Stomach smooth muscle (tissue), 2 donors: ENCODE data around the gene LZTR1.
"Not testable (repeated sequence)": the region's sequence is repeated elsewhere in the genome, so short reads cannot be mapped to it uniquely, and the experiment has no call there.

Source experiments
- H3K27ac ChIP-seq: one replicate; pipeline ENCODE4 v1.7.0; 2013; ENCODE audit warnings: mild to moderate bottlenecking, low read length, inconsistent platforms
- H3K27me3 ChIP-seq, 2 donors: one replicate each; pipeline ENCODE4 v1.7.0; 2013; ENCODE audit warnings: low read length in 2 of 2; ENCODE audit not compliant: insufficient read depth in 2 of 2, control insufficient read depth in 1 of 2
- H3K36me3 ChIP-seq, 2 donors: one replicate each; pipeline ENCODE4 v1.7.0; 2013; ENCODE audit warnings: low read length in 2 of 2; ENCODE audit not compliant: control insufficient read depth in 2 of 2, insufficient read depth in 2 of 2
- H3K4me1 ChIP-seq: one replicate; pipeline ENCODE4 v1.7.0; 2013; ENCODE audit warnings: low read length; ENCODE audit not compliant: control insufficient read depth, insufficient read depth
- H3K4me3 ChIP-seq, 2 donors: one replicate each; pipeline ENCODE4 v1.7.0; 2013; ENCODE audit warnings: low read length in 2 of 2
- H3K9ac ChIP-seq, 2 donors: one replicate each; pipeline ENCODE4 v1.7.0; 2013; ENCODE audit warnings: low read length in 2 of 2, mild to moderate bottlenecking in 1 of 2
- H3K9me3 ChIP-seq, 2 donors: one replicate each; pipeline ENCODE4 v1.7.0; 2013; ENCODE audit warnings: low read length in 2 of 2; ENCODE audit not compliant: control insufficient read depth in 2 of 2
- donor health status: healthy.
- donor health status: Pancreatic carcinoma.

Gene LZTR1

DNA sequence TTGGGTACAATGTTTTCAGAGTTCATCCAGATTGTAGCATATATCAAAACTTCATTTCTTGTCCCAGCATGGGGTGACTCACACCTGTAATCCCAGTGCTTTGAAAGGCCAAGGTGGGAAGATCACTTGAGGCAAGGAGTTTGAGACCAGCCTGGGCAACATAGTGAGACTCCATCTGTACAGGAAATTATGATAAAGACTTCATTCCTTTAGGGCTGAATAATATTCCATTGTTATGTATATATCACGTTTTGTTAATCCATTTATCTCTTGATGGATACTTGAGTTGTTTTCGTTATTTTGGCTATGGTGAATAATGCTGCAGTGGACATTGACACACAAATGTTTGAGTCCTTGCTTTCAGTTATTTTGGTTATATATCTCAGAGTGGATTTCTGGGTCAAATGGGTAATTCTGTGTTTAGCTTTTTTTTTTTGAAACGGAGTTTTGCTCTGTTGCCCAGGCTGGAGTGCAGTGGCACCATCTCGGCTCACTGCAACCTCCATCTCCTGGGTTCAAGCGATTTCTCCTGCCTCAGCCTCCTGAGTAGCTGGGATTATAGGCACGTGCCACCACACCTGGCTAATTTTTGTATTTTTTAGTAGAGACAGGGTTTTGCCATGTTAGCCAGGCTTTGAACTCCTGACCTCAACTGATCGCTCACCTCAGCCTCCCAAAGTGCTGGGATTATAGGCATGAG is 39.7 kb upstream of the LZTR1 start:
- H3K36me3 ChIP-seq, H3K4me1 ChIP-seq, H3K27ac ChIP-seq: not testable (repeated sequence)

DNA sequence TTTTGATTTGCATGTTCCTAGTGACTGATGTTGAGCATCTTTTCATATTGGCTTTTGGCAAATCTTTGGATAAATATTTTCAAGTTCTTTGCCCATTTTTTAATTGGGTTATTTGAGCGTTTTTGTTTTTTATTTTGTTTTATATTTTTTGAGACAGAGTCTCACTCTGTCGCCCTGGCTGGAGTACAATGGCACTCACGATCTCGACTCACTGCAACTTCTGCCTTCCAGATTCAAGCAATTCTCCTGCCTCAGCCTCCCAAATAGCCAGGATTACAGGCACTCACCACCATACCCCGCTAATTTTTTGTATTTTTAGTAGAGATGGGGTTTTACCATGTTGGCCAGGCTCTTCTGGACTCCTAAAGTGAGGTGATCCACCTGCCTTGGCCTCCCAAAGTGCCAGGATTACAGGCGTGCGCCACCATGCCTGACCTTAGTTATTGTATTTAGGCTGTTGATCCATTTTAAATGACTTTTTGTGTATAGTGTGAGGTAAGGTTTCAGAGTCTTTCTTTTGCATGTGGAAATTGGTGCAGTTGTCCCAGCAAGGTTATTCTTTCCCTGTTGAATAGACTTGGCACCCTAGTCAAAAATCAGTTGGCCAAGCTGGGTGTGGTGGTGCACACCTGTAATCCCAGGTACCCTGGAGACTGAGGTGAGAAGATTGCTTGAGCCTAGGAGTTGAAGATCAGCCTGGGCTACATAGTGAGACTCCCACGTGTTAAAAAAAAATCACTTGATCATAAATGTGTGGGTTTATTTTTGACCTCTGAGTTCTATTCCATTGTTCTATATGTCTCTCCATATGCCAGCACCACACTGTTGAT is 38.8 kb upstream of the LZTR1 start:
- no peak overlapping the region for H3K4me3 ChIP-seq
- H3K9me3 ChIP-seq = no peaks in the 10 kb centered on the region
- H3K36me3 ChIP-seq = no peaks in the 10 kb centered on the region
- H3K27me3 ChIP-seq = no peaks in the 10 kb centered on the region
- H3K4me1 ChIP-seq = peaks cover 3% of the 10 kb centered on the region
- H3K9ac ChIP-seq = no peak overlapping the region
- H3K27ac ChIP-seq = no peak overlapping the region

More for the DNA sequence above, 39.7 kb upstream of the LZTR1 start:
- not testable (repeated sequence) for H3K27me3 ChIP-seq, H3K4me3 ChIP-seq, H3K9me3 ChIP-seq, H3K9ac ChIP-seq

DNA sequence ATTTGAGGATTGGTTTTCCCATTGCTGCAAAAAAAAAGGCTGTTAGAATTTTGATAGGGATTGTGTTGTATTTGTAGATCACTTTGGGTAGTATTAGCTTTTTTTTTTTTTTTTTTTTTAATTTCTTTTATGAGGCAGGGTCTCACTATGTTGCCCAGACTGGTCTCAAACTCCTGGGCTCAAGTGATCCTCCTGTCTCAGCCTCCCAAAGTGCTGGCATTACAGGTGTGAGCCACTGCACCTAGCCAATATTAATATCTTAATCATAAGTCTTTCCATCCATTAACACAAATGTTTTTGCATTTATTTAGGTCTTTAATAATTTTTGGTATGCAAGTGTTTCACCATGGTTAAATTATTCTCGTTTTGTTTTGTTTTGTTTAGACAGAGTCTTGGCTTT is 38.1 kb upstream of the LZTR1 start:
- no peaks in the 10 kb centered on the region for H3K27me3 ChIP-seq
- H3K9me3 ChIP-seq = no peaks in the 10 kb centered on the region
- no peak overlapping the region for H3K27ac ChIP-seq
- H3K36me3 ChIP-seq = no peaks in the 10 kb centered on the region
- peaks cover 3% of the 10 kb centered on the region for H3K4me1 ChIP-seq
- H3K9ac ChIP-seq = no peak overlapping the region
- H3K4me3 ChIP-seq = no peak overlapping the region

DNA sequence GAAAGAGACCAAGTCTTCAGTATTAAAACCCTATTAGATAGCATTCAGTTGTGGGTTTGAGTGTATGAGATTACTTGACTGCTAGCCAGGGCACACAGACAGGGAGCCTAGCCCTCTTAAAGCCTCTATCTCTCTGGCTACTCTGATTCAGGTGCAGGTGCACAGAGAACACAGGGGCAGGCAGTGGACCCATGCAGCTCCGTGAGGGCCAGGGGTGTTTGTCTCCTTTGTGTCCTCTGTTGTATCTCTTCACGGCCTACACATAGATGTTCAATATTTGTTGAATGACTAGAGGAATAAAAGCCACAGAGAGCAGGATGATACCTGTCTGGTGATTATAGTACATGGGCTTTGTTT is 36.5 kb upstream of the LZTR1 start:
- Histone ChIP-seq H3K9me3 (no peaks in the 10 kb centered on the region), H3K27ac (no peak overlapping the region), H3K36me3 (peaks cover 7 to 8% of the 10 kb centered on the region in 2 donors), H3K27me3 (no peaks in the 10 kb centered on the region), H3K4me1 (peaks cover 3% of the 10 kb centered on the region), H3K9ac (no peak overlapping the region), H3K4me3 (no peak overlapping the region)

DNA sequence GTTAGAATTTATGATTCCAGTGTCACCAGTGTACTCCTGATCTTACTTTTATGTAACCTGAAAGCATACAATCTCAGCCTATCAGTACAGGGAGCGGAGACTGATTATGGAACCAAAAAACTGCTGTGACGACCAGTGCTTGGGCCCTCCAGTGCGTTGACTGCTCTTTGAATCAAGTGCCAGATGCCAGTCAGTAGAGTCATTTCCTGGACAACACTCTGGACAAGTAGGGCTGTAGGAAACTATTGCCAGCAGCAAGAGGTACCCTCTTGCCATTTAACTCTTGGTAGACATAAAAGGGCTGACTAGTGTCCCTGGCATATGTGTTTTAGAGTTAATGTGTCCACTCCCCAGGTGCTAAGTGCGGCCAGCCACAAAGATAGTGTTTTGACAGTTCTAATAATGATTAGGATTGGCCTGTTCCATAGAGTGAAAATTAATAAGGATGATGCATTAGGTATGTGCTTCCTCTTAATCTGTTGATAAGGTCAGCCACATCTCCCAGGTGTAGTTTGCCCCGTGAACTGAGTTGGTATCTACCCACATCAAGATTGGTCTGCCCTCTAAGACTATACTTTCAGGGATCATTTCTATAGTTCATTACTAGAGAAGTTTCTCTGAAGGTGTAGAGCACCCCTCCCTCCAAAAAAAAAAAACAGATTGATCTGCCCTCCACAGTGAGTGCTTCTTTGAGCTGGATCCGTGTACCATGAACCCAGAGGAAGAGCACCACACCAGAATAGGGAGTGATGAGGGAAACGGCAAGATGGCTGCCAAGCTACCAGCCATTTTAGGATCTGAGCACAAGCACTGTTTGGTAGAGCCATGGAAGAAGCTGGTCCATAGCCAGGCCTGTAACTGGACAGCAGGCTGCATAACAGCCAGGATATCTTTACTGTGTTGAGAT is 35.8 kb upstream of the LZTR1 start:
- H3K36me3 ChIP-seq = peaks cover 14 to 16% of the 10 kb centered on the region in 2 donors

DNA sequence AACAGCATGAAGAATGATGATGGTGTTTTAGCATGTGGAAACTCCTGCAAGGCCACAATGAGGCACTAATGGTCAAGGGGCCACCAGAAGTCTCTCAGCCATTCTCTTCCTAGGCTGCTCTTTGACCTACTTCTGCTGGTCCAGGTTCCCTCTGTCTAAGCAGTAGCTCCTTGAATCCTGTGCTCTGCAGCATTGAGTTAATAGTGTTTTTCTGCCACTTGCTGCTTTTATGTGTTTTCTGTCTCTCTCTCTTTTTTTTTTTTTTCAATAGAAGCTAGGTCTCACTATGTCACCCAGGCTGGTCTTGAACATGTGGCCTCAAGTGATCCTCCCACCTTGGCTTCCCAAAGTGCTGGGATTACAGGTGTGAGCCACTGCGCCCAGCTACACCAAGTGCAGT is 35.1 kb upstream of the LZTR1 start:
- peaks cover 3% of the 10 kb centered on the region for H3K4me1 ChIP-seq
- no peak overlapping the region for H3K4me3 ChIP-seq
- H3K27ac ChIP-seq = no peak overlapping the region
- peaks cover 20 to 22% of the 10 kb centered on the region in 2 donors for H3K36me3 ChIP-seq
- H3K9ac ChIP-seq = no peak overlapping the region
- H3K27me3 ChIP-seq = no peaks in the 10 kb centered on the region
- no peaks in the 10 kb centered on the region for H3K9me3 ChIP-seq

More for the DNA sequence above, 35.8 kb upstream of the LZTR1 start:
- no peaks in the 10 kb centered on the region for H3K27me3 ChIP-seq
- peaks cover 3% of the 10 kb centered on the region for H3K4me1 ChIP-seq
- H3K9me3 ChIP-seq = no peaks in the 10 kb centered on the region
- H3K27ac ChIP-seq = no peak overlapping the region
- no peak overlapping the region for H3K9ac ChIP-seq
- no peak overlapping the region for H3K4me3 ChIP-seq

DNA sequence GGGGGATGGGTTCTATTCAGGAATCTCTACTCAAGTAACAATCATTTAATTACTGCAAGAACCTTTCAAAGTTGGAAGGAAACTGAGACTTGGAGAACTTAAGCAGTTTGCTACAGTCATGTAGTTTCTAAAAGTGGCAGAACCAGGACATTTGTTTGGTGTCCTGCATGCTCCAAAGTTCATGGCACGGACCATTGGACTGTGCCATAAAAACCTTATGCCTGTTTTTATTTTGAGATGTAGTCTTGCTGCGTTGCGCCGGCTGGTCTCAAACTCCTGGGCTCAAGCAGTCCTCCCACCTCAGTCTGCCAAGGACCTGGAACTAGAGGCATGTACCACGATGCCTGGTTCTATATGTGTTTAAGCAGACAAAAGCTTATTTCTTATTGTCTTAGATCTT is 33.6 kb upstream of the LZTR1 start:
- peaks cover 3% of the 10 kb centered on the region for H3K4me1 ChIP-seq
- H3K9me3 ChIP-seq = no peaks in the 10 kb centered on the region
- H3K9ac ChIP-seq = no peak overlapping the region
- no peak overlapping the region for H3K4me3 ChIP-seq
- H3K27me3 ChIP-seq = no peaks in the 10 kb centered on the region
- peaks cover 27 to 32% of the 10 kb centered on the region in 2 donors for H3K36me3 ChIP-seq
- no peak overlapping the region for H3K27ac ChIP-seq

DNA sequence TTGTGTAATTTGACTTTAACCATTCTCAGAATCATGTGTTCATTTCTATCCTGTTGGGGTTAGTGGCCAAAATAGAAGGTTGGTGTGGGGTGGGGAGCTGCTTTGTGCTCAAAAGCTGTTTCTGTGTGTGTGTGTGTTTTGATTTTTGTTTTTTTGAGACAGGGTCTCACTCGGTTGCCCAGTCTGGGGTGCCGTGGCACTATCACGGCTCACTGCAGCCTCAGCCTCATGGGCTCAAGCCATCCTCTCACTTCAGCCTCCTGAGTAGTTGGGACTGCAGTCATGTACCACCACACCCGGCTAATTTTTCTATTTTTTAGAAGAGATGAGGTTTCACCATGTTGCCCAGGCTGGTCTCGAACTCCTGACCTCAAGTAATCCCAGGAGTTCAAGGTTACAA is 33.1 kb upstream of the LZTR1 start:
- Histone ChIP-seq H3K4me1 (peaks cover 3% of the 10 kb centered on the region), H3K27ac (no peak overlapping the region)

DNA sequence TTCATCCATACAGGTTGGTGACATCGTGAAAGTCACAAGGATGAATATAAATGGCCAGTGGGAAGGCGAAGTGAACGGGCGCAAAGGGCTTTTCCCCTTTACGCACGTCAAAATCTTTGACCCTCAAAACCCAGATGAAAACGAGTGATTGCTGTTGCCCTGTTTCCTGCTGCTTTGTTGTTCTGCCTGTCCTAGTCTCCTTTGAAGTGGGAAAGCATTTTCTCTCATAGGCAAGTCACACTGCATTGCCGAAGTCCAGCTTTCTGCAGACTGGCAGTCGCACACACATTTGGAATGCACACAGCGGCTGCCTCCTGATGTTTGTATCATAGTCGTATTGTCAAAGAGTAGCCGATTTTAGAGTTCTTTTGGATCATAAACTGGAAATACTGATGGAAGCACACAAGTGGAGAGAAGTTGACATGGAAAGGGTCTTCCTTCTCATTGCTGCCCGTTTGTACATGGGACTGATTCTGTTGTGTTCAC is 32.4 kb upstream of the LZTR1 start:
- H3K9ac ChIP-seq = no peak overlapping the region
- peaks cover under 1% of the 10 kb centered on the region for H3K4me1 ChIP-seq
- no peaks in the 10 kb centered on the region for H3K27me3 ChIP-seq
- H3K27ac ChIP-seq = no peak overlapping the region
- H3K36me3 ChIP-seq = peaks cover 31 to 35% of the 10 kb centered on the region in 2 donors
- no peaks in the 10 kb centered on the region for H3K9me3 ChIP-seq
- no peak overlapping the region for H3K4me3 ChIP-seq

More for the DNA sequence above, 33.1 kb upstream of the LZTR1 start:
- Histone ChIP-seq H3K9me3 (no peaks in the 10 kb centered on the region), H3K36me3 (peaks cover 30 to 35% of the 10 kb centered on the region in 2 donors), H3K4me3 (no peak overlapping the region), H3K27me3 (no peaks in the 10 kb centered on the region), H3K9ac (no peak overlapping the region)

DNA sequence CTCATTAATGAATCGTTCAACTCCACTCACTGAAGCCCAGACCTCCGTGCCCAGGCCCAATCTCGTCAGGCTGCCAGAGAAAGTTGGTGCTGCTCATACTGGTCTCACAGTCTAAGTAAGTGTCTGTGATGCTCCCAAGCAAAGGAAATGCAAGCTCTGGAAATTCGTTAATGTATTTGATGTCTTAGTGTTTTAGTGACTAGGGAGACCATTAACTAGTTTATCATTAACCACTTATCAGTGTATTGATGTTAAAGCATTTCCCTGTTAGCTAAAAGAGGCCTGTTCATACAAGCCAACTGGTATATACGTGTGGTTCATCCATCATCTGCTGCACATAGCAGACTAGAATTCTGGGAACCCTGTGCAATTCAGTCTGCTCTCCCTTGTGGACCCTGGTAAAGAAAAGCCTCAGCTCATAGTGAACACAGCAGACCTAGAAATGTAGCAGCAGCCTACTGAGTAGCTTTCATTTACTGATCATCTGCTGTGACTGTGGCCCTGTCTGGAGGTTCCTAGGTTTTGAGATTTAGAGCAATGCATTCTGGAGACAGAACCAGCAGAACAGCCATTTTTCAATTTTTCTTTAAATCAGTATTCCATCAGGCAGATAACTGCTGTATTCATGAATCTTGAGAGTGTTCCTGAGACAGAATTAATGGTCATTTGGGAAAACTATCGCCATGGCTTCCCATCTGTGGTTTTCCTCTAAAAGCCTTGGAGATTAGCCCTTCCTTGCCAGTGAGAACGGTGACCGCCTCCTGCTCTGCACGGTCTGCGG is 30.8 kb upstream of the LZTR1 start:
- H3K4me3 ChIP-seq = no peak overlapping the region
- H3K27me3 ChIP-seq = no peaks in the 10 kb centered on the region
- no peaks in the 10 kb centered on the region for H3K9me3 ChIP-seq
- peaks cover 31 to 35% of the 10 kb centered on the region in 2 donors for H3K36me3 ChIP-seq
- H3K9ac ChIP-seq = no peak overlapping the region
- H3K4me1 ChIP-seq = no peaks in the 10 kb centered on the region
- no peak overlapping the region for H3K27ac ChIP-seq
